ENCODE results near the gene WFDC6. TPM values are rescaled to one million over a fixed set of nuclear protein-coding genes. Genes with fewer than 3 reads are reported as not detected.

The WFDC6 gene
- total RNA-seq, 1 donor from 2014 or later: not detected

DNA sequence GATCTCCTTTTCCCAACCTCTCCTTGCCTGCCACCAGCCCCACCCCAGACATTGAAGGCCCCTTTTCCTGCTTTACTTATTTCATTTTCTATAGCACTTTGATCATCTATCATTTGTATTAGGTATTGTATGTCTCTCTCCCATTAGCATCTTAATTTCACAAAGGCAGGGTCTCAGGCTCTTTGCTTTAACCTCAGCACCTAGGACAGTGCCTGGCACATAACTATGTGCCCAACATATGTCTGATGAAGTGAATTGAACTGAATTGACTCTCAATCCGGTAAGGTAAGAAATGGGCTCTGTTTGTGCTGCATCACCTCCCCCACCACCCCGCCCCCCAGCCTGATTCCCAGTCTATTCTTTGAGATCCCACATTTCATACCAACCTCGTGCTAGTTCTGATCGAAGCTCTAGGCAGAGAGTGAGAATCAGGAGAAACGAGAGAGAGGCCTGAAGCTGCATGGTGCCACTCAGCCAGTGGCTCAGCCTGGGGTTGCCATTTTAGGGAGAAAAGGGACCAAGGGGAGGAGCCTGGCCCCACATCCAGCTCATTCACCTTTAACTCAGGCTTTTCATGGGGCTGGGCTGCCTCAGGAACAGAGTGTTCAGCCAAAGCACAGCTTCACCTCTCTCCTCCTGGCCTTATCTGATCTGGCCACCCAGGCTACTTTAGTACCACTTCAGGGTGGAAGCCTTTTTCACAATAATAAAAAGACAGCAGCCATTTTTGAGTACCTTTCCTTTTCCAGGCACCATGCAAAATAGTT lies 24.0 kb downstream of the WFDC6 start, which contains the start of gene SPINT3:
Gene SPINT3, minus strand, starts transcription at position 476 of the 767 bp plus-strand sequence. Its CDS starts 14 bp downstream, at position 462.
- no peak for DNase-seq

DNA sequence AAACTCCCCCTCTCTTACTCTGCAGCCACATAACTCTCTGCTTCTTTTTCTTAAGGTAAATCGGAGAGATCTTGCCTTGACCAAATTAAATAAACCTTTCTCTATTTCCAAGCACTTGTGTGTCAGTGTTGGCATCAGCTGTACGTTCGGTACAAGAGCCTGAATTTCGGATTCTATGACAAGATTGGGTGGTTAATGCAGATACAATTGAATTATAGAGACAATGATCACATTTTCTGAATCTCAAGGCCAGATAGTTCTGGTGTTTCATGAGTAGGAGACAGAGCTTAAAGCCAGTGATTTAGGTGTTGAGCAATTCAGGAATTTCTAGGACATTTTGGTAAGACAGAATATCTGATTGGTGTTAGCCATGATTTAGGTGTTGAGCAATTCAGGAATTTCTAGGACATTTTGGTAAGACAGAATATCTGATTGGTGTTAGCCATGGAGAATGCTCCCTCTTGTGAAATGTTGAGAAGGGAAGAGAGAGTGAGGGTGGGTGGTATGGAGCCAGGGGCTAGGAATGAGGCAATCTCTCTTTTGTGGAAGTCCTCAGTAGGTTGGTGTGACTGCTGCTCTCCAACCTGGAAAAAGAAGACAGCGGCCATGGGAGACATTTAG lies 28.9 kb downstream of the WFDC6 start:
- DNase-seq: no peak

DNA sequence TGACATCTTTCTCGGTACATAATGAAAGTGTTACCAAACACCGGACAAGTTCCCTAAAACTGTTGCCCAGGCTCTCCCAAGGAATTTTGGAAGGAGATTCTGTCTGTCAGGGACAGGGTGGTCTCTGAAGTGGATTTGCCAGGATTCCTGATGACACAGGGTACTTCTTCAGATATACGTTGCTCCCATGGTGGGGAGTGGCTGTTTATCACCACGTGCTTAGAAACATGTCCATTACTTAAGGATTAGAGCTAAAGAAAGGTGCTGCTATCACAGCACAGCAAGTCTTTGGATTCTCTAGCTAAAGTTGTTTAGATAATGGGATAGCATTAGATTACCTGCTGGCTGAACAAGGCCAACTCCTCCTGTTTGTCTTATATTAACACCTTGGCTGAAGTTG lies 30.2 kb downstream of the WFDC6 start:
- DNase-seq: no peak

DNA sequence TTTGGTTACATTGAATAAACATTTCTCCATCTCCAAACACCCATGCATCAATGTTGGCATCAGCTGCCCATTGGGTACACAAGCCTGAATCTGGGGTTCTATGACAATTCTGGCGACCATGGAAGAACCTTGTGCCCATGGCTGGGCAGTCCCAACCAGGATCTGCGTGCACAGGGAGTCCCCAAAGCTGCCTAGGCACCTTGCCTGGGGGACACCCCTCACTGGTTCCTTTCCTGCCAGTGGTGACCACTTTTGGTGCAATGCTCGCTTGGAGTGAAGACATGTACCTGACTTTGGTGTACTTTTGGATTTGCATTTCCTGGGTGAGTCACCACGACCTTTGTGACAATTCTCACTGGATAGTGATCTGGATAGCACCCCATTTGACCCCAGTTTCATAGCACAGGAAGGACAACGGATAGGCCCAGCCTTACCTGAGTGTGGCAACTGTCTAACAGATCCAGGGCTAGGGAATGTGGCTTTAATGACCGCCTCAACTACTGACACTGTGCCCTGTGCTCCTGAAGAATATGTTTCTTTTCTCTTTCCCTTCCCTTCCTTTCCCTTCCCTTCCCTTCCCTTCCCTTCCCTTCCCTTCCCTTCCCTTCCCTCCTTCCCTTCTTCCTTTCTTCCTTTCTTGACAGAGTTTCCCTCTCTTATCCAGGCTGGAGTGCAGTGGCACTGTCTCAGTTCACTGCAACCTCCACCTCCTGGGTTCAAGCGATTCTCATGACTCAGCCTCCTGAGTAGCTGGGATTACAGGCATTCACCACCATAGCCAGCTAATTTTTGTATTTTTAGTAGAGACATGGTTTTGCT lies 31.0 kb downstream of the WFDC6 start:
- DNase-seq: no peak

- DNase-seq: no peak
Measured at GRCh38 chr20:45507011-45507820, 32.1 kb downstream of the WFDC6 start.

GRCh38 chr20:45506398-45506797 lies 32.9 kb downstream of the WFDC6 start:
- no peak for DNase-seq

DNA sequence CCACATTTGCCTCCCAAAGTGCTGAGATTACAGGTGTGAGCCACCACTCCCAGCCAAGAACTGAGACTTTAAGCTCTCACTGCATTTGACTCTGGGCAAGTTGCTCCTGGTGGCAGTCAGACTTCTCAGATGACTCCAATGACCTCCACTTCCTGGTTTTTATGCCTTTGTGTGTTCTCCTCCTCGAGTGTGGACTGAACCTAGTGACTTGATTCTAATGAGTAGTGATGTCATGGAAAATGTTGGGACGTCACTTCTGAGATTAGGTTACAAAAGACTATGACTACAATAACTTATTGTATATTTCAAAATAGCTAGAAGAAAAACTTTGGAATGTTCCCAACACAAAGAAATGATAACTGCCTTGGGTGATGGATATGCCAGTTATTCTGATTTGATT lies 35.9 kb downstream of the WFDC6 start:
- no peak for DNase-seq

DNA sequence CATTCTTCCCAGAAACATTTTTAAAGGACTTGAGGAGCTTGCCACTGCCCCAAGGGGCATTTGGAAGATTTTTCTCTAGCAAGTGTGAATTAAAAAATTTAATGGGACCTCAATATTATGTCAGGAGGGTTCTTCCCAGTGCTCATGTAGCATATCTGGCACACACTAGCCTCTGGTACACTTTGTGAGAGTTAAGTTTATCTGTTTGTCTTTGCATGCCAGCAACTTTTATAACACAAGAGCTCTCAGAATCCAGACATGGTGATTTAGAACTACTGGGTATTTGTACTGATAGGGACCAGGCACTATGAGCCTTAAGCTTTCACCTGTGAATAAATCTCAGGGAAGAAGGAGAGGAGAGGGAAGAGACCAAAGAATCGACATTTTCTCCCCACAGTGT lies 36.7 kb downstream of the WFDC6 start:
- DNase-seq: no peak

- no peak for DNase-seq
Measured at GRCh38 chr20:45501600-45501999, 37.7 kb downstream of the WFDC6 start.

- DNase-seq: no peak
Measured at GRCh38 chr20:45500022-45500421, 39.3 kb downstream of the WFDC6 start.

GRCh38 chr20:45497971-45498494 lies 41.2 kb downstream of the WFDC6 start:
- no peak for DNase-seq

DNA sequence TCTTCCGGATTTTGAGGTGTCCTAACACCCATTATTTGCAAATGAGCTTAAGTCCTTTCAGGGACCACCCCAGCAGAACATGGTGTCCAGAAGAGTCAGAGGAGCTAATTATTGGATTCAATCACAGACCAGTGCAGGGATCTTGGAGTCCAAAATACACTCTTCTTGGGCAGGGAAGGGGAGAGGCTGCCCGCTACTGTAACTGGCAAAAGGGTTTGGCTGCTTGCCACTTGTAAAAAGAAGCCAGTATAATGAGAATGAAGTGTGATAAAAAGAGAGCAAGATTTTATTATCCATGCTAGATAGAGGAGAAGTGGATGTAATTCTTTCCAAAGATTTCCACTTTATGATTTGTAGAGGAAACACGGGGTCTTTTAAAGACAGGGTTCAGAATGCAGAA lies 43.1 kb downstream of the WFDC6 start:
- no peak for DNase-seq

DNA sequence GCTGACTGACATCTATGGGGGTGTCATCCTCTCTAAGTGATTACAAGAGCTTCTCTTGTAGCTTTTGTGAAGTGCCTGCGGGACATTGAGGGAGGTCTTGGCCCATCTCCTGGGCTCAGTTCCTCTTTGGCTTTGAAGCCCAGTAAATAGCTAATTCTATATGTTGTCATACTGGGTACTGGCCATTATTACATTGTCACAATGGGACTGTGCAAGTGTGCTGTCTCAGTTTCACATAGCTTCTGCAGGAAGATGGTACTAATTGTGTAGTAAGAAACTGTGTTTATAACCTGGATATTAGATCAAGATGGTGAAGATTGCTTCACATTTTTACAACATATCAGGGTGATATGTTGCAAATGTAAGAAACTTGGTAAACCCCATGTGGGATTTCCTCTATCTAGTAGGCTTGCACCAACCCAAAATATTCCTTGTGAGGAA lies 43.8 kb downstream of the WFDC6 start:
- no peak for DNase-seq

DNA sequence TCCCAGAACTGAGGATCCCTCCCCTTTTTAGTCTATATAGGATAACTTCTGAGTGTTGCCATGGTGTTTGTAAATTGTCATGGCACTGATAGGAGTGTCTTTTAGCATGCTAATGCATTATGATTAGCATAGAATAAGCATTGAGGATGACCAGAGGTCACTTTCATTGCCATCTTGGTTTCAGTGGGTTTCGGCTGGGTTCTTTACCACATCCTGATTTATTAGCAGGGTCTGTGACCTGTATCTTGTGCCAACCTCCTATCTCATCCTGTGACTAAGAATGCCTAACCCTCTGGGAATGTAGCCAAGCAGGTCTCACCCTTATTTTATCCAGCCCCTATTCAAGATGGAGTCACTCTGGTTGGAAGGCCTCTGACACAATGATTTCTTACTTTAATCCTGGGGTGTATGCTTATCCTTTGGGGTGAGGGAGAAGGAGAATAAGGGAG lies 50.2 kb downstream of the WFDC6 start:
- DNase-seq: no peak

- no peak for DNase-seq
Measured at GRCh38 chr20:45487231-45487635, 52.0 kb downstream of the WFDC6 start.

DNA sequence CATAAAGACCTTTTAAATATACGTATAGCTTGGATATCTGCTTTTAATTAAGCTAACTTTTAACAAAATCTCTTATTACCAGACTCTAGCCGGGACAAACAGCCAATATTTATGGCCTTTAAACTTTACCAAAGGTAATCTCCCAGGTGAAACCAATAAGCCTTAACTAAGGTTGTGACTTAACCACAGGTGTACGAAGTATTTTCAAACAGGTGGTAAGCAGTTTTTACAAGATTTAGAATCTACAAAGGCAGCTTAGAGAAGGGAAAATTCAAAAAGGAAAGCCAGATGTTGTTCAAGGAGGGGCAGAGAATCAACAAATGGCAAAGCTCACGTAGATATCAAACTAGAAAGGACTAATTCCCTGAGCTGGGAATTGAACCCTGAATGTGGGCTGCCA lies 53.9 kb downstream of the WFDC6 start:
- DNase-seq: no peak

DNA sequence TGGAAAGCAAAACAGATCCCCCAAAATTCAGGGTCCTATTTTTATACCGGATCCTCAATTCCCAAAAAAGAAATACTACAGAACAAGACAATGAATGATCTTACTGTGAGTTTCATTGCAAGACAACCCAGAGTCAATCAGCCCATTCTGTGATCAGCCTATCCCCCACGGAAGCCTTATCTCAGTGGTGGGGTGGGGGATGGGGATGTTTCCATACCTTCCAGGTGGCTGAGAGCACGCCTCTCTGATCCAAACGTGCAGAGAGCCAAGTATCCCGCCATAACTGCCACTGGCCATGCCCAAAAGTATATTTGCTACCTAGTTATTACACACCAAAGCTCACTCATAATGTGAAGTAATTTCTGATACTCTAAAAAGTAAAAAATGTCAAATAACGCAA lies 54.6 kb downstream of the WFDC6 start:
- DNase-seq: no peak

Measured in tongue (tissue), 2 donors.